Trophoblast cell (in vitro differentiated cells and primary cell): ENCODE measurements around the gene CHMP1B.
"Not testable (repeated sequence)": the region's sequence is repeated elsewhere in the genome, so short reads cannot be mapped to it uniquely, and the experiment has no call there.

Experiments used
- DNase-seq, 2 donors: peaks; one replicate each; pipeline ENCODE4 v3.0.0-alpha.2; 2016
- H2AFZ ChIP-seq: 2 replicates; pipeline ENCODE4 v1.6.1; 2013; ENCODE audit warnings: low read length, moderate library complexity, mild to moderate bottlenecking; ENCODE audit not compliant: insufficient read depth, poor library complexity
- H2AK5ac ChIP-seq: 2 replicates; pipeline ENCODE4 v1.6.1; 2013; ENCODE audit warnings: mild to moderate bottlenecking, low read length
- H2BK120ac ChIP-seq: 2 replicates; pipeline ENCODE4 v1.6.1; 2013; ENCODE audit warnings: low read length, mild to moderate bottlenecking, moderate library complexity; ENCODE audit not compliant: insufficient read depth, poor library complexity
- H2BK12ac ChIP-seq: 2 replicates; pipeline ENCODE4 v1.6.1; 2013; ENCODE audit warnings: mild to moderate bottlenecking, low read length, moderate library complexity
- H2BK5ac ChIP-seq: 2 replicates; pipeline ENCODE4 v1.6.1; 2013; ENCODE audit warnings: low read length, low read depth, moderate library complexity, mild to moderate bottlenecking; ENCODE audit not compliant: poor library complexity
- H3K14ac ChIP-seq: 2 replicates; pipeline ENCODE4 v1.6.1; 2013; ENCODE audit warnings: mild to moderate bottlenecking, low read length
- H3K18ac ChIP-seq: 2 replicates; pipeline ENCODE4 v1.6.1; 2013; ENCODE audit warnings: mild to moderate bottlenecking, low read length
- H3K23ac ChIP-seq: 2 replicates; pipeline ENCODE4 v1.6.1; 2013; ENCODE audit warnings: low read length
- H3K27ac ChIP-seq: 2 replicates; pipeline ENCODE4 v1.5.1; 2013; ENCODE audit warnings: low read depth, mild to moderate bottlenecking, inconsistent platforms, low read length, moderate library complexity
- H3K27me3 ChIP-seq: 2 replicates; pipeline ENCODE4 v1.6.1; 2013; ENCODE audit warnings: inconsistent platforms, mild to moderate bottlenecking, low read length, moderate library complexity; ENCODE audit not compliant: insufficient read depth
- H3K36me3 ChIP-seq, 2 experiments: 1 replicate in 1 of 2; 2 replicates in 1 of 2; pipeline ENCODE4 v1.6.1; 2013; ENCODE audit warnings: low read length in 2 of 2, mild to moderate bottlenecking in 2 of 2, moderate library complexity in 1 of 2; ENCODE audit not compliant: insufficient read depth in 2 of 2, control insufficient read depth in 1 of 2
- H3K4ac ChIP-seq: 2 replicates; pipeline ENCODE4 v1.6.1; 2013; ENCODE audit warnings: low read depth, mild to moderate bottlenecking, low read length, moderate library complexity
- H3K4me1 ChIP-seq, 2 experiments: 1 replicate in 1 of 2; 2 replicates in 1 of 2; pipeline ENCODE4 v1.6.1; 2013; ENCODE audit warnings: low read length in 2 of 2, mild to moderate bottlenecking in 2 of 2, moderate library complexity in 1 of 2; ENCODE audit not compliant: insufficient read depth in 2 of 2, control insufficient read depth in 1 of 2
- H3K4me2 ChIP-seq: 2 replicates; pipeline ENCODE4 v1.6.1; 2013; ENCODE audit warnings: inconsistent platforms, mild to moderate bottlenecking, low read length, moderate library complexity
- H3K4me3 ChIP-seq: 2 replicates; pipeline ENCODE4 v1.5.1; 2013; ENCODE audit warnings: mild to moderate bottlenecking, low read depth, low read length, inconsistent platforms
- H3K79me1 ChIP-seq: one replicate; pipeline ENCODE4 v1.6.1; 2013; ENCODE audit warnings: low read length
- H3K79me2 ChIP-seq: 2 replicates; pipeline ENCODE4 v1.6.1; 2013; ENCODE audit warnings: low read length, mild to moderate bottlenecking; ENCODE audit not compliant: control insufficient read depth, insufficient read depth, poor library complexity
- H3K9ac ChIP-seq: 2 replicates; pipeline ENCODE4 v1.6.1; 2013; ENCODE audit warnings: mild to moderate bottlenecking, low read length
- H3K9me3 ChIP-seq: 2 replicates; pipeline ENCODE4 v1.6.1; 2013; ENCODE audit warnings: low read depth, mild to moderate bottlenecking, control low read depth, inconsistent platforms, low read length; ENCODE audit not compliant: insufficient read depth
- H4K12ac ChIP-seq: 2 replicates; pipeline ENCODE4 v1.6.1; 2013; ENCODE audit warnings: low read depth, mild to moderate bottlenecking, low read length, moderate library complexity
- H4K8ac ChIP-seq: 2 replicates; pipeline ENCODE4 v1.6.1; 2013; ENCODE audit warnings: low read depth, mild to moderate bottlenecking, low read length, moderate library complexity
- H4K91ac ChIP-seq: one replicate; pipeline ENCODE4 v1.6.1; 2013; ENCODE audit warnings: low read depth, mild to moderate bottlenecking, low read length, moderate library complexity
- WGBS: extraction: QIAGEN DNeasy Blood & Tissue Kit; methylation state at CpG from one replicate; pipeline ENCODE4 v1.1.7; 2013; ENCODE audit warnings: missing lambda C conversion rate; ENCODE audit not compliant: insufficient read length, insufficient coverage; ENCODE audit errors: extremely low coverage; 5-methylcytosine and 5-hydroxymethylcytosine counted together

CHMP1B gene

DNA sequence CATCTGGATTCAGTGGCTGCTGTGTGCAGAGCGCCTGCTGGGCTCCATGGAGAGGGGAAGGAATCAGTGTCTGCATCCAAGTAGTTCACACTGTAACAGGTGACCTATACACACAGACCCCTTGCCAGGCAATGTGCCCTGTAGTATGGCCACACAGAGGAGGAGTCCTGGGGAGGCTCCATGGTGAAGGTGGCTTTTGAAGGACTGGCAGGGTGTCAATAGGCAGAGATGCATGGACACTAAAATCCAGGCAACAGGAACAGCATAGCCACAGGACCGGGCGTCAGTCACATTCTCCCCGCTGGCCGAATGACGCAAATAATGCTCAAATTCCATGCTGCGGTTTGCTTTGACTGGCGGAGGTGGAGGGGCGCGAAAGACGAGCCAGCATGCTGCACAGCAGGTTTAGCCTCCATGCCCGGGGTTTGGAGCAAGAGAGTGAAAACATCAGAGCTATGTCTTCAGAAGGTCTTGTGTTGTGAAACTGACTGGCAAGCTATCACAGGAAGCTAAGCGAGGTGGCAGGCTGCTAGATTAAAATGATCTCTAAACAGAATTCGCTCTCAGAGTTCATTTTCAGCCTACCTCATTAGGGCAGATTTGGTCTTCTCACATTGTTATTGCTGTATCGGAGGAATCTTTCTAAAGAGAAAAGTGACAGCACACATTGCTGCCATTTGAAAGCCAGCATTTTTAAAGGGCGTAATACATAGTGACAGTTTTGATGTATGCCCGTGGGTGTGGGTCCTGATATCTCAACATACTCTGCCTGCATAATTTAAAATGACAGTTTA is 1.2 kb upstream of the CHMP1B start:
- peak; percentile 98 to 99 for DNase-seq
- Histone ChIP-seq H2BK5ac (no peak overlapping the region), H4K12ac (no peak overlapping the region), H3K27me3 (no peaks in the 10 kb centered on the region), H3K79me1 (peaks cover 6% of the 10 kb centered on the region), H4K91ac (peak overlapping the region; percentile 41), H3K9ac (no peak overlapping the region), H3K4ac (no peak overlapping the region), H2BK120ac (no peak overlapping the region), H3K4me1 (peaks cover 0 to 2% of the 10 kb centered on the region in 2 experiments), H3K9me3 (no peaks in the 10 kb centered on the region), H2AK5ac (no peak overlapping the region), H2AFZ (no peak overlapping the region), H3K79me2 (peaks cover 8% of the 10 kb centered on the region), H4K8ac (no peak overlapping the region), H3K36me3 (no peaks in the 10 kb centered on the region), H3K14ac (no peak overlapping the region), H3K23ac (no peak overlapping the region), H3K4me3 (no peak overlapping the region), H3K18ac (no peak overlapping the region), H3K27ac (peak overlapping the region; percentile 34), H2BK12ac (no peak overlapping the region), H3K4me2 (peak overlapping the region; percentile 37)
- no CpG with 5 or more reads among the region's 17 CpGs for WGBS

DNA sequence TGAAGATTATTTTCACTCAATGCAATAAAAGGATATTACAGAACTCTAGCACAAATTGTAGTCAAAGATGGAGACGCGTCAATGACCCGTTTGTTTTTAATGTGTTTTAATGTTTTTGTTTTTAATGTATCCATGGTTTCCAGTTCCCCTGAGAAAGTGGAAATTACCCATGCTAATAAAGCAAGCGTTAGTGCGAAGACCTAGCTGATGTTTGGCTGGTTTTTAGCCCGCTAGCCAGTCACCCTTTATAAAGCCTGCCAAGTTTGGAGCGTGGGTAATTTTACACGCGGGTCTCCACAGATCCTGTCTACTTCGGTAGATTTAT is 430 bp upstream of the CHMP1B start:
- peak in 1 of 2 donors; percentile 77 for DNase-seq

DNA sequence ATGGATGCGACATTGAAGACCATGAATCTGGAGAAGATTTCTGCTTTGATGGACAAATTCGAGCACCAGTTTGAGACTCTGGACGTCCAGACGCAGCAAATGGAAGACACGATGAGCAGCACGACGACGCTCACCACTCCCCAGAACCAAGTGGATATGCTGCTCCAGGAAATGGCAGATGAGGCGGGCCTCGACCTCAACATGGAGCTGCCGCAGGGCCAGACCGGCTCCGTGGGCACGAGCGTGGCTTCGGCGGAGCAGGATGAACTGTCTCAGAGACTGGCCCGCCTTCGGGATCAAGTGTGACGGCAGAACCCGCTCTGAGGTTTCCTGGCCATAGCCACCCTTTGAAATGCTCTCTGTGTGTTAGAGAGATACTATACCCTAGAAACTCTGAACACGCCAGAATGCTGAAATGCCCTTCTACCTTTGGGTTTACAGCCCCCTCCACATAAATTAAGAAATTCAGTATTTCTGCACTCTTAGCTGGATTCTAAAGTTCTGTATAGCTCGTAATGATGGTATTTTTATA is 659 bp downstream of the CHMP1B start:
- Histone ChIP-seq H4K91ac (peak overlapping the region; percentile 65), H3K79me1 (peaks cover 9% of the 10 kb centered on the region), H3K14ac (peak overlapping the region; percentile 85), H2BK5ac (no peak overlapping the region), H3K27ac (peak overlapping the region; percentile 29), H3K4ac (peak overlapping the region; percentile 66), H2BK120ac (no peak overlapping the region), H2AFZ (no peak overlapping the region), H2BK12ac (no peak overlapping the region), H3K36me3 (no peaks in the 10 kb centered on the region), H3K27me3 (no peaks in the 10 kb centered on the region), H3K4me2 (peak overlapping the region; percentile 97), H4K8ac (peak overlapping the region; percentile 94), H4K12ac (peak overlapping the region; percentile 83), H2AK5ac (no peak overlapping the region), H3K4me3 (peak overlapping the region; percentile 95), H3K18ac (peak overlapping the region; percentile 34), H3K9me3 (no peaks in the 10 kb centered on the region), H3K23ac (no peak overlapping the region), H3K79me2 (peaks cover 8% of the 10 kb centered on the region), H3K9ac (peak overlapping the region; percentile 94), H3K4me1 (peaks cover 0 to 5% of the 10 kb centered on the region in 2 experiments)
- WGBS = no CpG with 5 or more reads among the region's 23 CpGs
- peak in 1 of 2 donors; percentile 54 for DNase-seq

More for the DNA sequence above, 430 bp upstream of the CHMP1B start:
- Histone ChIP-seq H3K36me3 (no peaks in the 10 kb centered on the region), H3K4ac (peak overlapping the region; percentile 22), H2AFZ (peak overlapping the region; percentile 39), H2BK120ac (no peak overlapping the region), H3K79me2 (peaks cover 8% of the 10 kb centered on the region), H3K79me1 (peaks cover 6% of the 10 kb centered on the region), H3K4me2 (peak overlapping the region; percentile 75), H3K4me1 (peaks cover 0 to 2% of the 10 kb centered on the region in 2 experiments), H3K27me3 (no peaks in the 10 kb centered on the region), H2BK5ac (no peak overlapping the region), H3K4me3 (no peak overlapping the region), H4K12ac (no peak overlapping the region), H2AK5ac (no peak overlapping the region), H3K23ac (no peak overlapping the region), H4K91ac (peak overlapping the region; percentile 78), H3K18ac (no peak overlapping the region), H4K8ac (peak overlapping the region; percentile 87), H3K27ac (peak overlapping the region; percentile 29), H3K9ac (peak overlapping the region; percentile 49), H2BK12ac (no peak overlapping the region), H3K9me3 (no peaks in the 10 kb centered on the region), H3K14ac (no peak overlapping the region)
- no CpG with 5 or more reads among the region's 10 CpGs for WGBS

DNA sequence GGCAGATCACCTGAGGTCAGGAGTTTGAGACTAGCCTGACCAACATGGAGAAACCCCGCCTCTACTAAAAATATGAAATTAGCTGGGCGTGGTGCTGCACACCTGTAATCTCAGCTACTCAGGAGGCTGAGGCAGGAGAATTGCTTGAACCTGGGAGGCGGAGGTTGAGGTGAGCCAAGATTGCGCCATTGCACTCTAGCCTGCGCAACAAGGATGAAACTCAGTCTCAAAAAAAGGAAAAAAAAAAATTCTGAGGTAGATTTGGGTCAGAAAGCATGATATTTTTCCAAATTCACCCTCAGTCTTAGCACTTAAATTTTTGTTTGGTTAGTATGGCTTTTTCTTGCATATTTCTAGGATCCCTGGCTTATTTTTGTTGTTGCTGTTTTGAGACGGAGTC is 3.3 kb downstream of the CHMP1B start:
- H3K27me3 ChIP-seq, H2AFZ ChIP-seq, H3K4me2 ChIP-seq, H3K9me3 ChIP-seq, H3K18ac ChIP-seq, H2BK12ac ChIP-seq, H4K12ac ChIP-seq, H3K4me3 ChIP-seq, H4K91ac ChIP-seq, H3K9ac ChIP-seq, H2BK5ac ChIP-seq, H3K14ac ChIP-seq, H3K27ac ChIP-seq, H3K4ac ChIP-seq, H2AK5ac ChIP-seq, H3K36me3 ChIP-seq, H4K8ac ChIP-seq, H2BK120ac ChIP-seq, H3K79me2 ChIP-seq, H3K23ac ChIP-seq: not testable (repeated sequence)
- peak in 1 of 2 donors; percentile 51 for DNase-seq
- Histone ChIP-seq H3K4me1 (peaks cover 10 to 20% of the 10 kb centered on the region in 2 experiments), H3K79me1 (peaks cover 20% of the 10 kb centered on the region)
- WGBS = no CpG with 5 or more reads among the region's 6 CpGs
